Breast epithelium (tissue), 4 donors: Measurements from ENCODE around the gene ASB4. TPM values are rescaled to one million over a fixed set of nuclear protein-coding genes. Genes with fewer than 3 reads are reported as not detected.

Experiments used
- DNase-seq, 2 donors: peaks; one replicate each; pipeline ENCODE4 v3.0.0-alpha.2; 2019; ENCODE audit warnings: low spot score in 2 of 2
- H3K27ac ChIP-seq, 2 donors: fragments of 200-600 bp; sonication (generic) in 1 of 2; one replicate each; pipeline ENCODE4 v1.5.1; 2016 to 2019; ENCODE audit warnings: mild to moderate bottlenecking in 1 of 2
- H3K27me3 ChIP-seq, 2 donors: fragments of 200-600 bp; sonication (generic) in 1 of 2; one replicate each; pipeline versions ENCODE4 v1.5.1 to v1.6.0; 2017 to 2019; ENCODE audit warnings: control low read depth in 1 of 2, mild to moderate bottlenecking in 1 of 2
- H3K36me3 ChIP-seq: fragments of 200-600 bp; one replicate; pipeline ENCODE4 v1.5.1; 2019
- H3K4me1 ChIP-seq, 2 donors: fragments of 200-600 bp; sonication (generic); one replicate each; pipeline ENCODE4 v1.5.1; 2016 to 2019; ENCODE audit warnings: control low read depth in 1 of 2
- H3K4me3 ChIP-seq, 3 donors: fragments of 200-600 bp; sonication (generic); 1 replicate in 2 of 3; 2 replicates in 1 of 3; pipeline ENCODE4 v1.5.1; 2016 to 2019; ENCODE audit warnings: mild to moderate bottlenecking in 3 of 3, moderate library complexity in 2 of 3
- H3K9me3 ChIP-seq, 2 donors: fragments of 200-600 bp; sonication (generic) in 1 of 2; one replicate each; pipeline ENCODE4 v1.5.1; 2016 to 2019; ENCODE audit warnings: control low read depth in 1 of 2
- CTCF ChIP-seq, 3 donors: fragments of 450-650 bp; IDR thresholded peaks; one replicate each; pipeline ENCODE4 v1.5.1; 2016 to 2017; ENCODE audit warnings: antibody characterized with exemption in 3 of 3, mild to moderate bottlenecking in 3 of 3, moderate library complexity in 3 of 3
- POLR2A ChIP-seq: fragments of 450-650 bp; IDR thresholded peaks from one replicate; pipeline ENCODE4 v1.6.1; 2016; ENCODE audit warnings: antibody characterized with exemption, mild to moderate bottlenecking, moderate library complexity
- POLR2AphosphoS5 ChIP-seq, 3 donors: sonication (generic); formaldehyde crosslinking; IDR thresholded peaks; one replicate each; pipeline ENCODE4 v1.6.1; 2017; ENCODE audit warnings: antibody characterized with exemption in 3 of 3
- intact Hi-C: fragments of 100-400 bp; cut with DNase I; formaldehyde crosslinking; loops from one replicate; pipeline ENCODE4 v1.15.1; 2023; ENCODE audit warnings: low total_unique reads
- total RNA-seq, 3 donors: library from RNA; depleted of rRNA; stranded (reverse); fragments of >200 nt; gene quantifications; one replicate each; pipeline ENCODE4 v1.1.0, GENCODE V29; 2016

The ASB4 gene
- total RNA-seq, 3 donors from 2014 or later, result 0.16 to 0.33 (median 0.29) TPM

GRCh38 chr7:95581467-95581866, 95.7 kb downstream of the ASB4 start:
- Histone ChIP-seq H3K9me3 (no peaks in the 10 kb centered on the region), H3K27me3 (no peaks in the 10 kb centered on the region), H3K27ac (no peak overlapping the region), H3K4me1 (no peaks in the 10 kb centered on the region), H3K4me3 (no peak overlapping the region), H3K36me3 (no peaks in the 10 kb centered on the region)
- no peak for DNase-seq
- TF ChIP-seq POLR2A (no peak), POLR2AphosphoS5 (IDR thresholded peaks at IDR 0.05) (no peak), CTCF (IDR thresholded peaks at IDR 0.05) (no peak)
- intact Hi-C loops, result no loop called here

GRCh38 chr7:95582578-95583293, 97.0 kb downstream of the ASB4 start:
- DNase-seq, result no peak
- no peak for TF ChIP-seq CTCF (IDR thresholded peaks at IDR 0.05)
- TF ChIP-seq POLR2A, result no peak
- peak; percentile 45 to 65 (median 54) for TF ChIP-seq POLR2AphosphoS5 (IDR thresholded peaks at IDR 0.05)
- intact Hi-C loops, result no loop called here
- no peaks in the 10 kb centered on the region for H3K4me1 ChIP-seq
- no peaks in the 10 kb centered on the region for H3K27me3 ChIP-seq
- H3K36me3 ChIP-seq, result no peaks in the 10 kb centered on the region
- no peak overlapping the region for H3K4me3 ChIP-seq
- no peaks in the 10 kb centered on the region for H3K9me3 ChIP-seq
- peak overlapping the region in 1 of 2 donors; percentile 20 for H3K27ac ChIP-seq

- DNase-seq, result no peak
- H3K4me3 ChIP-seq, result no peak overlapping the region
- H3K9me3 ChIP-seq, result no peaks in the 10 kb centered on the region
- intact Hi-C loops, result no loop called here
- H3K27ac ChIP-seq, result peak overlapping the region in 1 of 2 donors; percentile 27
- TF ChIP-seq POLR2A (no peak), CTCF (IDR thresholded peaks at IDR 0.05) (no peak), POLR2AphosphoS5 (IDR thresholded peaks at IDR 0.05) (no peak)
- H3K27me3 ChIP-seq, result no peaks in the 10 kb centered on the region
- peaks cover 0 to 4% of the 10 kb centered on the region in 2 donors for H3K4me1 ChIP-seq
- no peaks in the 10 kb centered on the region for H3K36me3 ChIP-seq
Observed at GRCh38 chr7:95583834-95584621, 98.3 kb downstream of the ASB4 start.

- H3K9me3 ChIP-seq, result no peaks in the 10 kb centered on the region
- H3K4me3 ChIP-seq, result peak overlapping the region in 1 of 3 donors; percentile 17
- peaks cover 0 to 9% of the 10 kb centered on the region in 2 donors for H3K4me1 ChIP-seq
- H3K36me3 ChIP-seq, result peaks cover 2% of the 10 kb centered on the region
- H3K27me3 ChIP-seq, result no peaks in the 10 kb centered on the region
- peak overlapping the region; percentile 27 to 40 for H3K27ac ChIP-seq
- no peak for DNase-seq
- intact Hi-C loops, result no loop called here
- TF ChIP-seq POLR2AphosphoS5 (IDR thresholded peaks at IDR 0.05), result no peak
- TF ChIP-seq CTCF (IDR thresholded peaks at IDR 0.05), result no peak
- TF ChIP-seq POLR2A, result no peak
Observed at GRCh38 chr7:95584769-95585425, 99.2 kb downstream of the ASB4 start.
